Activated CD8-positive, alpha-beta T cell treated with anti-CD3 and anti-CD28 coated beads for 36 hours (primary cell): Measurements from ENCODE around the gene CDK16. TPM values are rescaled to one million over a fixed set of nuclear protein-coding genes. Genes with fewer than 3 reads are reported as not detected.

Experiments
- ATAC-seq: fragments of 200-7000 bp; cut with Tn5 transposase; one replicate; pipeline ENCODE4 v1.10.0; 2021; ENCODE audit warnings: mild to moderate bottlenecking, moderate library complexity
- CTCF ChIA-PET: fragments of 350-600 bp; sonication (Branson Sonifier 250); formaldehyde crosslinking; loops from one replicate; lab custom pipeline; 2021; ENCODE audit warnings: antibody characterized with exemption; lab: Charles Lee
- POLR2A ChIA-PET: fragments of 350-600 bp; sonication (Branson Sonifier 250); formaldehyde crosslinking; loops from one replicate; lab custom pipeline; 2021; ENCODE audit warnings: antibody characterized with exemption; lab: Charles Lee
- DNase-seq: peaks from one replicate; pipeline ENCODE4 v3.0.0-alpha.2; 2020
- H3K27ac Mint-ChIP-seq: one replicate; pipeline ENCODE4 v1.8.0; 2021; ENCODE audit warnings: mild to moderate bottlenecking, mixed read lengths
- H3K27me3 Mint-ChIP-seq: one replicate; pipeline ENCODE4 v1.8.0; 2021; ENCODE audit warnings: mixed read lengths
- H3K36me3 Mint-ChIP-seq: one replicate; pipeline ENCODE4 v1.8.0; 2021; ENCODE audit warnings: low read depth, mixed read lengths
- H3K4me1 Mint-ChIP-seq: one replicate; pipeline ENCODE4 v1.8.0; 2021; ENCODE audit warnings: low read depth, mixed read lengths
- H3K4me3 Mint-ChIP-seq: one replicate; pipeline ENCODE4 v1.8.0; 2021; ENCODE audit warnings: mild to moderate bottlenecking, moderate library complexity, mixed read lengths
- H3K9me3 Mint-ChIP-seq: one replicate; pipeline ENCODE4 v1.8.0; 2021; ENCODE audit warnings: mixed read lengths
- intact Hi-C: fragments of 100-400 bp; cut with micrococcal nuclease; formaldehyde crosslinking; loops from one replicate; pipeline ENCODE4 v1.10.0; 2022
- total RNA-seq, 2 experiments: library from RNA; stranded (reverse); gene quantifications; one replicate each; pipeline ENCODE4 v1.2.3, GENCODE V29; 2021
- TF ChIP-seq, protein P1 (sequence below): fragments of 200-600 bp; IDR thresholded peaks from one replicate; pipeline ENCODE4 v1.8.0; 2022; ENCODE audit warnings: antibody characterized with exemption, mild to moderate bottlenecking

CDK16 gene
- total RNA-seq, 2 experiments from 2014 or later = 56.1 to 61.3 TPM

DNA sequence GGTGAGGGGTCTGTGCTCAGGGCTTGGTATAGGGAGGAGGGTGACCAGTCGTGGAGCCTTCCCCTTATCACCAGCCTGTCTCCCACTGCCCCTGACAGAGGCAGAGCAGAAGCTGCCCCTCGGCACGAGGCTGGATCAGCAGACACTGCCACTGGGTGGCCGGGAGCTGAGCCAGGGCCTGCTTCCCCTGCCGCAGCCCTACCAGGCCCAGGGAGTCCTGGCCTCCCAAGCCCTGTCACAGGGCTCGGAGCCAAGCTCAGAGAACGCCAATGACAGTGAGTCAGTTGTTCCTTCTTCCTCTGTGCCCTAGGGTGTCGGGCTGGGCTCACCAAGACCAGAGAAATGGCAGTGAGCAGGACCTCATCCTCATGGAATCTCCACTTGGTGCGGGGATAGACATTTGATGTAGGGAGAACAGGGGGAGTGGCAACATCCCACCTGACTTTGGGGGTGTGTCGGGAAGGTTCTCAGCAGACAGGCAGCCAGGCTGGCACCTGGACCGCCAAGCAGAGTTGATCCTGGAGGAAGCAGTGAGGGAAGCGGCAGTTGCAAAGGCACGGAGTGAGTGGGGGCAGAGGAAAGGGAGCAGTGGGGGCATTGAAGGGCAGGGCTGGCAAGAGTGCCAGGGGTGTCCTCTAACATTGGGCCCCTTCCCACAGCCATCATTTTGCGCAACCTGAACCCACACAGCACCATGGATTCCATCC is 39.1 kb upstream of the CDK16 start:
- intact Hi-C loops = no loop called here
- Mint-ChIP-seq H3K36me3 (peaks cover 21% of the 10 kb centered on the region), H3K27me3 (no peaks in the 10 kb centered on the region), H3K4me3 (no peak overlapping the region), H3K9me3 (no peaks in the 10 kb centered on the region), H3K27ac (no peak overlapping the region), H3K4me1 (peaks cover 2% of the 10 kb centered on the region)
- ATAC-seq (no peak), DNase-seq (no peak)
- POLR2A ChIA-PET = no interaction called here
- CTCF ChIA-PET = no interaction called here
- TF ChIP-seq, protein P1, sequence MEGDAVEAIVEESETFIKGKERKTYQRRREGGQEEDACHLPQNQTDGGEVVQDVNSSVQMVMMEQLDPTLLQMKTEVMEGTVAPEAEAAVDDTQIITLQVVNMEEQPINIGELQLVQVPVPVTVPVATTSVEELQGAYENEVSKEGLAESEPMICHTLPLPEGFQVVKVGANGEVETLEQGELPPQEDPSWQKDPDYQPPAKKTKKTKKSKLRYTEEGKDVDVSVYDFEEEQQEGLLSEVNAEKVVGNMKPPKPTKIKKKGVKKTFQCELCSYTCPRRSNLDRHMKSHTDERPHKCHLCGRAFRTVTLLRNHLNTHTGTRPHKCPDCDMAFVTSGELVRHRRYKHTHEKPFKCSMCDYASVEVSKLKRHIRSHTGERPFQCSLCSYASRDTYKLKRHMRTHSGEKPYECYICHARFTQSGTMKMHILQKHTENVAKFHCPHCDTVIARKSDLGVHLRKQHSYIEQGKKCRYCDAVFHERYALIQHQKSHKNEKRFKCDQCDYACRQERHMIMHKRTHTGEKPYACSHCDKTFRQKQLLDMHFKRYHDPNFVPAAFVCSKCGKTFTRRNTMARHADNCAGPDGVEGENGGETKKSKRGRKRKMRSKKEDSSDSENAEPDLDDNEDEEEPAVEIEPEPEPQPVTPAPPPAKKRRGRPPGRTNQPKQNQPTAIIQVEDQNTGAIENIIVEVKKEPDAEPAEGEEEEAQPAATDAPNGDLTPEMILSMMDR = no peak

DNA sequence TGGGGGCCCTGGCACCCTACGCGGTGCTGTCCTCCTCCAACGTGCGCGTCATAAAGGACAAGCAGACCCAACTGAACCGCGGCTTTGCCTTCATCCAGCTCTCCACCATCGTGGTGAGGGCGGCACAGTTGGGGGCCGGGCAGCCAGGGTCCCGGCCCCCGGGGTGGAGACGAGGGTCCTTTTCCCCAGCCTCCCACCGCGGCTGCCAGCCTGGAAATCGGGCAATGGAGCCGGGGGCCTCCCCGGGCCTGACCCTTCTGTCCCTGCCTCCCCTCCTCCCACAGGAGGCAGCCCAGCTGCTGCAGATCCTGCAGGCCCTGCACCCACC is 38.6 kb upstream of the CDK16 start:
- Mint-ChIP-seq H3K4me1 (peaks cover 2% of the 10 kb centered on the region), H3K4me3 (no peak overlapping the region), H3K9me3 (no peaks in the 10 kb centered on the region), H3K27ac (no peak overlapping the region), H3K36me3 (peaks cover 21% of the 10 kb centered on the region), H3K27me3 (no peaks in the 10 kb centered on the region)
- TF ChIP-seq, protein P1 = no peak
- ATAC-seq (no peak), DNase-seq (no peak)
- CTCF ChIA-PET = no interaction called here
- intact Hi-C loops = no loop called here
- POLR2A ChIA-PET = interaction anchor here (1.1 kb wide), 1 partner anchor 35 kb away, joined by 3 read pairs; no protein-coding TSS in a partner anchor

DNA sequence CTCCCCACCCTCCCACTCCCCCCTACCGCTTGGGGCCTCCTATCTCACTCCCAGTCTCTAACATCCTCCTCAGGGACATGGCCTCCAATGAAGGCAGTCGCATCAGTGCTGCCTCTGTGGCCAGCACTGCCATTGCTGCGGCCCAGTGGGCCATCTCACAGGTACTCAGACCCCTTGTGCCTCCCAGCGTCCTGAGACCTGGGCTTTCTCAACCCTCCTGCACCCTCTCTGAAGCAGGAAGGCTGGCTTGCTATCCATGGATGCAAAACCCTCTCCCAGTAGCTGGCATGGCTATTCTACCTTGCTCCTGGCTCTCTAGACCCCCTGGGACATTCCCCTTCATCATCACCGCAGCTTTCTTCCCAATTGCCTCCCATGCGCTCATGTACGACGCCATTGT is 38.1 kb upstream of the CDK16 start:
- TF ChIP-seq, protein P1 = no peak
- ChIA-PET CTCF (no interaction called here), POLR2A (interaction anchor here (0.6 to 1.1 kb wide), 2 partner anchors 35 to 170 kb away, joined by 3 read pairs; no protein-coding TSS in a partner anchor)
- ATAC-seq (no peak), DNase-seq (no peak)
- no peaks in the 10 kb centered on the region for H3K27me3 Mint-ChIP-seq
- H3K9me3 Mint-ChIP-seq = no peaks in the 10 kb centered on the region
- peaks cover 21% of the 10 kb centered on the region for H3K36me3 Mint-ChIP-seq
- H3K4me3 Mint-ChIP-seq = no peak overlapping the region
- peaks cover 2% of the 10 kb centered on the region for H3K4me1 Mint-ChIP-seq
- intact Hi-C loops = no loop called here
- no peak overlapping the region for H3K27ac Mint-ChIP-seq

DNA sequence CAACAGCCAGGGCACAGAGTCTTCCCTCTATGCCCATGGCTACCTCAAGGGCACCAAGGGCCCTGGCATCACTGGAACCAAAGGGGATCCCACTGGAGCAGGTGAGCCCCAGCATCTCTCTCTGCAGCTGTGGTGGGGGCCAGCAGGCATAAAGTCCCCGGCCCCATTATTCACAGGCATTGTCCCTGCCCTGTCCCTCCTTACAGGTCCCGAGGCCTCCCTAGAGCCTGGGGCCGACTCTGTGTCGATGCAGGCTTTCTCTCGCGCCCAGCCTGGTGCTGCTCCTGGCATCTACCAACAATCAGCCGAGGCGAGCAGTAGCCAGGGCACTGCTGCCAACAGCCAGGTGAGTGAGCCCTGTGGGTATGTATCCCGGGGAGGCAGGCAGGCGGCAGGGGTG is 37.2 kb upstream of the CDK16 start:
- no peak overlapping the region for H3K27ac Mint-ChIP-seq
- H3K27me3 Mint-ChIP-seq = no peaks in the 10 kb centered on the region
- POLR2A ChIA-PET = interaction anchor here (1.3 kb wide), 1 partner anchor 10 kb away, joined by 4 read pairs; no protein-coding TSS in a partner anchor
- TF ChIP-seq, protein P1 = no peak
- H3K4me3 Mint-ChIP-seq = no peak overlapping the region
- intact Hi-C loops = no loop called here
- peaks cover 20% of the 10 kb centered on the region for H3K36me3 Mint-ChIP-seq
- peaks cover under 1% of the 10 kb centered on the region for H3K4me1 Mint-ChIP-seq
- ATAC-seq (no peak), DNase-seq (no peak)
- no peaks in the 10 kb centered on the region for H3K9me3 Mint-ChIP-seq
- CTCF ChIA-PET = no interaction called here

DNA sequence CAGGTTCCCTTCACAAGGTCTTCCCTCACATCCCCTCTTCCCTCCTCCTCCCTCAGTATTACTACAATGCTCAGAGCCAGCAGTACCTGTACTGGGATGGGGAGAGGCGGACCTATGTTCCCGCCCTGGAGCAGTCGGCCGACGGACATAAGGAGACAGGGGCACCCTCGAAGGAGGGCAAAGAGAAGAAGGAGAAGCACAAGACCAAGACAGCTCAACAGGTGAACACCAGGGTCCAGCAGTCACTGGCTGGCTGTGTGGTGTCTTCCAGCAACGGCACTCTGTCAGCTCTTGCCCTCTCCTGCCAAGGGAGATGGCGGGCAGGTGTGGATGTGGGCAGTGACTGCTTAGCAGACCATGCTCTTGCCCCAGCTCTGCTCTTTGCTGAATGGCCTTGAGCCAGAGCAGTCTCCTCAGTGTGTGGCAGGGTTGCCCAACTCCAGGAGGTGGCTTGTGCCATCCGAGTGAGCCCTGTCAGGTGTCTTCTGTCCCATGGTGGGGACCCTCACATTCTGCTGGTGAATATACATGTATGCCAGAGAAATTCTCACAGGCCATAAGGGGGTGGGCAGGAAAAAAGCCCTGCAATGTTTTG is 36.3 kb upstream of the CDK16 start:
- no peaks in the 10 kb centered on the region for H3K27me3 Mint-ChIP-seq
- ChIA-PET CTCF (no interaction called here), POLR2A (interaction anchor here (1.3 kb wide), 1 partner anchor 9 kb away, joined by 4 read pairs; no protein-coding TSS in a partner anchor)
- no peaks in the 10 kb centered on the region for H3K4me1 Mint-ChIP-seq
- H3K4me3 Mint-ChIP-seq = no peak overlapping the region
- H3K27ac Mint-ChIP-seq = no peak overlapping the region
- DNase-seq (no peak), ATAC-seq (no peak)
- intact Hi-C loops = no loop called here
- H3K9me3 Mint-ChIP-seq = no peaks in the 10 kb centered on the region
- peaks cover 15% of the 10 kb centered on the region for H3K36me3 Mint-ChIP-seq
- TF ChIP-seq, protein P1 = no peak
